GM18511 (cell line): ENCODE data around the gene USP48.

ENCODE experiments used
- ATAC-seq: cut with Tn5 transposase; IDR thresholded peaks from one replicate; pipeline ENCODE4 v1.9.1; 2021; ENCODE audit warnings: mild to moderate bottlenecking, moderate library complexity; ENCODE audit not compliant: unreplicated experiment

USP48 gene

DNA sequence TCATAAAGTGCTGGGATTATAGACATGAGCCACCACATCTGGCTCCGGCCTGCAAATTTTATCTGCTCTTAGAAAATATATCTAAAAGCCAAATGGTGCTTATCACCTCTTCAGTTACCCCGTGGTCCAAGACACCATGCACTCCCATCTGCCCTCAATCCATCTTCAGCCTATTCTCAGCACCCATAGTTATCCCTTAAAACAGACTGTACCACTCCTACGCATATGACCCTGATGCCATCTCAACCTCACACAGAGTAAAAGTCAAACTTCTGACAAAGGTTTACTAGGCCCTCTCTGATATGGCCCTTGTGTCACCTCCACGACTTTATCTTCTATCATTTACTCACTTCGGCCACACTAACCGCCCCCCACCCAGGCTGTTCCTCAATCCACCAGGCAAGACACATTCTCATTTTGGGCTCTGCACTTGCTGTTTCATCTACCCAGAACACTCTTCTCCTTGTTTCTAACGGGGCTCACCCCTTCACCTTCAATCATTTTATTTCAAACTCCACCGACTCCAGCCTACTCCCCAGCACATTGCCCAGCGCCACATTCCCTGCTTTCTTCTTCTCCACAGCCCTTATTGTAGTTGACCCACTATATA lies 33.0 kb downstream of the USP48 start:
- no peak for ATAC-seq

DNA sequence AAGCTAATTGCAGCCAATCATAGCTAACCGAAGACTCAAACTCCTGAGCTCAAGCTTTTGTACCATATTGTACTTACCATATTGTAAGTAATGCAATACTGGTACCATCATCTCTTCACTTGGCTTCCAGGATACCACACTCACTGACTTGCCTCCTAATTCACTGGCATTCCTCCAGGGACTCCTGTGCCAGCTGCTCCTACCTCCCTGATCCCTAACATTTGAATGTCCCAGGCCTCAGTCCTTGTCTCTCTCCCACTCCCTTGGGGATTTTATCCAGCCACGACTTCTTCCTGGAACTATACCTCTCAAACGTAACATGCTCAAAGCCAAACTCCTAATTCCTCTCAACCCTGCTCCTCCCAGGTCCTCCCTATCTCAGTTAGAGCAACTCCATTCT lies 33.8 kb downstream of the USP48 start:
- no peak for ATAC-seq

- no peak for ATAC-seq
Measured at GRCh38 chr1:21743476-21743875, 39.5 kb downstream of the USP48 start.

DNA sequence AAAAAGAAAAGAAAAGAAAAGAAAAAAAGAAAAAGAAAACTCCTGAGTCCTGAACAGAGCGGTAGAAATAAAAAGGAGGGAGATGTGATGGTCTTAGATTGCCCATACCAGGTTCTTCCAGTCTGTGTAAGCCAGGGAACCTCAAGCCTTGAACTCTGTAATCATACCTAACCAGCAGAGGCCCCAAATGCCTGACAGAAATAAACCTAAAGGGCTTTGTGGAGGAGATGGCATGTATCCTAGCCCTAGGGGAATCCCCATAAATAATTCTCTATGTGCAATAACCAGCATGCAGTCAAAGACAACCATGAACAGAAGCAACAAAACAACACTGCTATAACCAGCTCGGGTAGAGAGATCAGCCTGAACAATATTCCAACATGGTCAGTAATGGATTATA lies 40.4 kb downstream of the USP48 start:
- no peak for ATAC-seq

- no peak for ATAC-seq
Measured at GRCh38 chr1:21741206-21741605, 41.7 kb downstream of the USP48 start.

DNA sequence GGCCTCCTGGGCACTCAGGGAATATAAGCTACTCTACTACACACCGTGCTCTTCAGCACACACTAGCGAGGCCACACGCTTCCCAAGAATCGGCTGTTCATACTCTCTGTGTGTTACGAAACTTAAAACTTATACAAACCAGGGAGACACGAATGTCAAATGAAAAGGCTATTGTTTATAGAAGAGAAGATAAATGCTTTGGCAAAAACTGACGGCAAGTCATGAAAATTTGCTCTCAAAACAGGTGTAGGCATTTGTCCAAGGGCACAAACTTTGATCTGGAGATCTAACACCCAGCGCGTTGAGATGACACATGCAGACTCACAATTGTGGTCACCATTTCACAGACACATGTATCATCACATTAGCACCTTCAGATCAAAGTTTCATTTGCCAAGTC lies 46.1 kb downstream of the USP48 start:
- no peak for ATAC-seq

DNA sequence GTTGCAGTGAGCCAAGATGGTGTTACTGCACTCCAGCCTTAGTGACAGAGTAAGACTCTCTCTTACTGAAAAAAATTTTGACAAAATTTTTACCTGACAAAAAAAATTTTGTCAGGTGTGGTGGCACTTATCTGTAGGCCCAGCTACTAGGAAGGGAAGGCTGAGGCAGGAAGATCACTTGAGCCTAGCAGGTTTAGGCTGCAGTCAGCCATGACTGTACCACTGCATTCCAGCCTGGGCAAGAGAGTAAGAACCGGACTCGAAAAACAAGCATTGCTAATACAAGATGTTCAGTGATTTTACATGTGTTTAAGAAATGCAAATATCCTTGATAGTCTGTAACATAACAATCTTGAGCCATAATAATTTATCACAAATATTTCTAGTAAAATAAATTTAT lies 46.9 kb downstream of the USP48 start:
- no peak for ATAC-seq

DNA sequence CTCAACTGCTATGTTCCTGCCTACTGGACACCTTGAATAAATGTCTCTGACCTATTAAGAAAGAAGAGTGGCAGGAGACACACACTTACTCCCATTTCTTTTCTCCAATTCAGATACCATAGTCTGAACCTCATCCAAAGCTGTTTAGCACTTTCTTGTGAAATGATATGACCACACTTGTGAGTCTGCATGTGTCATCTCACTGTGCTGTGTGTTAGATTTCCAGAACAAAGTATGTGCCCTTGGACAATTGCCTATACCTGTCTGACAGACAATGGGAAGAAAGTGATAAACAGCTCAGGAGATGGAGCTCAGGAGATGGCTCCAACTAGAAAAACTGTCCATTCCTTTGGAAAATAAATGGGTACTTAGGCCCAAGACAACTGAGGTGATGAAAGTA lies 48.4 kb downstream of the USP48 start:
- ATAC-seq = no peak

GRCh38 chr1:21732664-21733063 lies 50.3 kb downstream of the USP48 start:
- no peak for ATAC-seq

DNA sequence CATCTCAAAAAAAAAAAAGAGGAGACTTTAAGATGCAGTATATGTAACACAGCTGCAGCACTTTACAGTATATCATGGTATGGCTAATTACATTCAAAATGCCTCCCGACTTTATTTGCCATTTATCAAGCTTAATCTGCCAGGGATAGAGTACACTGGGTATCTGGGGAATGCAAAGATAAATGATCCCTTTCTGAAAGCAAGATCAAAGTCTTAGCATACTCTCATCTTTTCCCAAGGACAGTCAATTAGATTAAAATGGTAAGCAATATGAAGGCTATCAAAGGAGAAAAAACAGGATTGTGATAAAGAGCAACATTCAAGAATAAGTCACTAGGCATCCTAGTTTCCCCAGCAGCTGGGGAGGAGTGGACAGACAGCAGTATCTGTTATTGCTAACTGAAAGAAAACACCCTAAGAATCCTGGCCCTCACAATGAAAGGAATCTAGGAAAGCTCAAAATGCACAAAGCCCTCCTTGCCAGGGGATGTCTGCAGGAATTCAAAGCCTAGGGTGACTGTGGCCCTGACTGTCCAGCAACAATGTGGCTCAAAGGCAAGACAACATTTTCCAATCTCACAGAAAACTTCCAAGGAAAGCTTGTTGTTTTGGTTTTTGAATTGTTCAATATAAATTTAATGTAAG lies 57.1 kb downstream of the USP48 start:
- no peak for ATAC-seq

DNA sequence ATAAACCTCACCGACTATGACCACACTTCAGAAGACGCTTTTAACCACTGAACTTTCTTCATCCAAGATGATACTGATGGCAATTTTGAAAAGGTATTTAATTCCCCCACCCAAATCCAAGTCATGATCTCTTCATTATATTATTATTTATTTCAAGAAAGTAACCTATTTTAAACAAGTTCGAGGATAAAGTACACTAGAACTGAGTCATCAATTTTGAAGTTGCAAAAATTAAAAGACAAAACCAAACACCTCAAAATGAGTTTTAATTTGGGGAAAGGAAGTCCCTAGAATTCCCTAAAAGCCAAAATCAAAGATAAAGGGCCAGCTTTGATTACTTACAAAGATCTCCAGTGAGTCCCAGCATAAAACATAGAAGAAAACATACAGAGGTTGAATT lies 58.4 kb downstream of the USP48 start:
- no peak for ATAC-seq

DNA sequence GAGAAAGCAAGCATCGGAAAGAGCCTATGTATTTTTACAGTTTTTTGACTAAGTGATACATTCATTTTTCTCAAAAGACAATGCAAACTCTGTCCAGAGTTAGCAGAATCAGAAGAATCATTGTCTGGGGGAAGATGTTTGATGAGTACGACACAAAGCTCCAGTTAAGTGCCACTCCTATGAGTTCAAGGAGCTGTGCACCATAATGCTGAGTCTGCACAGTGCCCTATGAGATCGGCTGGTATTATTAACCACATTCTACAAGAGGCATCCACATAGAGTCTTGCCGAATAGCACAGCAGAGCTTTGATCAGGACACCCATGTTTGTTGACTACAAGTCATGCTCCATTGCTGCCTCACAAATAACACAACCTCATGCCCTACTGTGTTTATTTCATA lies 58.9 kb downstream of the USP48 start:
- no peak for ATAC-seq

- no peak for ATAC-seq
Measured at GRCh38 chr1:21721295-21721985, 61.5 kb downstream of the USP48 start.

GRCh38 chr1:21716169-21716568 lies 66.8 kb downstream of the USP48 start:
- no peak for ATAC-seq

- no peak for ATAC-seq
Measured at GRCh38 chr1:21707891-21708290, 75.1 kb downstream of the USP48 start.

GRCh38 chr1:21707086-21707840 lies 75.7 kb downstream of the USP48 start:
- no peak for ATAC-seq

- no peak for ATAC-seq
Measured at GRCh38 chr1:21706151-21706835, 76.7 kb downstream of the USP48 start.

DNA sequence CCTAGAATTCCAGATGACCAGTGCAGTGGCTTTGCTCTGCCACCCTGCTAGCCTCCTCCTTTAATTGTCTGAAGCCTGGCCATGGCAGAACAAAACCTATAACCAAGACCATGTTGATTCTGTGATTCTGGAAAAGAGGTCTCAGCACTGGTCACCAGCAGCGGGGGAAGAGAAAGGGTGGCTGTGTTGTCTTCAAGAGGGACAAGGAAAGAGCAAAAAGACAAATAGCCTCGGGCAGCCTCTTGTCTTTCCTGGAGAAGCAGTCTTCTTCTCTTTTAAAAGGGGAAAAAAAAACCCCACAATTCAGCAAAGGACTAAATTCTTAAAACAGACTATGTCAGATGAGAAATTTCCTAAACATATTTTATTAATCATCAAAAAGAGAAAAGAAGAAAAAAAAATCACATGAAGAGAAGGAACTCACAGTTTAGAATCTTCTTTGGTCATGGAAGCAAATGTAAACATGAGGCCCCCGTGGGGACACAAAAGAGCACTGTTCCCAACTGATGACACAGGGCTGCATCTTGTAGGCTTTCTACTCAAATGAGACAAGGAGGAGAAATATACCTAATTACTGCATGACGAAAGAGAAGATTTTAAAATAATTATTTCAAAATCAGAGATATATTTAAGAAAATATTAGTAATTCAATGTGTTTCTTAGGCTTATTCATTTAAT lies 77.5 kb downstream of the USP48 start:
- no peak for ATAC-seq

DNA sequence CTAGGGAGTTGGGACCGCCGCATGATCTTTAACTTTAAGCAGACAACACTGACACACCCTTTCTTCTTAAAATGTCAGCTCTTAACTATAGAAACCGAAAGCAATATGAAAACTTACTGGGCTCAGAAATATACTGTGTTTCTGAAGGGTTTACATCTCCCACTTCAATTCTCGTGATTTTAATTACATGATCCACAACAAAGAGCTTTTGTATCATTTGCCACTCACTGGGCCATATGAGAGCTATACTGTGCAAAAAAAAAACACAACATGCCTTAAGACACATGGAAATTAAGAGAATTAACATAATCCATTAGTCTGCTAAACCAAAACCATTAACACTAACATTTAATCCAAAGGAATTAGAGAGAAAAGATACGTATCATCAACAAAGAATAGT lies 78.8 kb downstream of the USP48 start:
- ATAC-seq = no peak

GRCh38 chr1:21703318-21703963 lies 79.5 kb downstream of the USP48 start:
- no peak for ATAC-seq
